HG02943 (cell line): ENCODE data around the gene RNU7-1.

ENCODE experiments used
- ATAC-seq: cut with Tn5 transposase; IDR thresholded peaks from one replicate; pipeline ENCODE4 v1.9.1; 2021; ENCODE audit warnings: mild to moderate bottlenecking, low read depth, moderate library complexity; ENCODE audit not compliant: unreplicated experiment

The RNU7-1 gene

GRCh38 chr12:6936636-6937480 lies 6.8 kb upstream of the RNU7-1 start:
- ATAC-seq = peak; percentile 4

- ATAC-seq = peak; percentile 80
These were observed 5.9 kb upstream of the RNU7-1 start for GRCh38 chr12:6937481-6938352.

GRCh38 chr12:6938353-6939190 lies 5.0 kb upstream of the RNU7-1 start:
- no peak for ATAC-seq

- ATAC-seq = no peak
These were observed 4.5 kb upstream of the RNU7-1 start for GRCh38 chr12:6939191-6939540.

- no peak for ATAC-seq
These were observed 2.3 kb upstream of the RNU7-1 start for GRCh38 chr12:6941267-6941666.

GRCh38 chr12:6941782-6942181 lies 1.8 kb upstream of the RNU7-1 start:
- no peak for ATAC-seq

GRCh38 chr12:6942331-6942665 lies 1.3 kb upstream of the RNU7-1 start:
- no peak for ATAC-seq

GRCh38 chr12:6943389-6943721 lies 261 bp upstream of the RNU7-1 start:
- peak; percentile 23 for ATAC-seq

- ATAC-seq = peak; percentile 24
These were observed 968 bp downstream of the RNU7-1 start for GRCh38 chr12:6944381-6945186.

- no peak for ATAC-seq
These were observed 2.0 kb downstream of the RNU7-1 start for GRCh38 chr12:6945613-6946012.

- ATAC-seq = no peak
These were observed 2.7 kb downstream of the RNU7-1 start for GRCh38 chr12:6946033-6946919.

- no peak for ATAC-seq
These were observed 3.3 kb downstream of the RNU7-1 start for GRCh38 chr12:6946920-6947374.

GRCh38 chr12:6947615-6948014 lies 4.0 kb downstream of the RNU7-1 start:
- ATAC-seq = no peak

GRCh38 chr12:6948873-6949594 lies 5.4 kb downstream of the RNU7-1 start:
- ATAC-seq = no peak

GRCh38 chr12:6950401-6950801 lies 6.8 kb downstream of the RNU7-1 start:
- no peak for ATAC-seq

GRCh38 chr12:6950811-6951540 lies 7.4 kb downstream of the RNU7-1 start, which contains the start of gene PTPN6:
PTPN6 (plus strand) TSS chr12:6951356; CDS start chr12:6951513, 157 bp downstream.
- no peak for ATAC-seq

GRCh38 chr12:6951551-6952120 lies 8.0 kb downstream of the RNU7-1 start:
- no peak for ATAC-seq
